HG02759 (cell line): Measurements from ENCODE around the gene MAN1C1.

Experiments used
- ATAC-seq: cut with Tn5 transposase; IDR thresholded peaks from one replicate; pipeline ENCODE4 v1.9.1; 2021; ENCODE audit warnings: mild to moderate bottlenecking, moderate library complexity; ENCODE audit not compliant: unreplicated experiment

The MAN1C1 gene

DNA sequence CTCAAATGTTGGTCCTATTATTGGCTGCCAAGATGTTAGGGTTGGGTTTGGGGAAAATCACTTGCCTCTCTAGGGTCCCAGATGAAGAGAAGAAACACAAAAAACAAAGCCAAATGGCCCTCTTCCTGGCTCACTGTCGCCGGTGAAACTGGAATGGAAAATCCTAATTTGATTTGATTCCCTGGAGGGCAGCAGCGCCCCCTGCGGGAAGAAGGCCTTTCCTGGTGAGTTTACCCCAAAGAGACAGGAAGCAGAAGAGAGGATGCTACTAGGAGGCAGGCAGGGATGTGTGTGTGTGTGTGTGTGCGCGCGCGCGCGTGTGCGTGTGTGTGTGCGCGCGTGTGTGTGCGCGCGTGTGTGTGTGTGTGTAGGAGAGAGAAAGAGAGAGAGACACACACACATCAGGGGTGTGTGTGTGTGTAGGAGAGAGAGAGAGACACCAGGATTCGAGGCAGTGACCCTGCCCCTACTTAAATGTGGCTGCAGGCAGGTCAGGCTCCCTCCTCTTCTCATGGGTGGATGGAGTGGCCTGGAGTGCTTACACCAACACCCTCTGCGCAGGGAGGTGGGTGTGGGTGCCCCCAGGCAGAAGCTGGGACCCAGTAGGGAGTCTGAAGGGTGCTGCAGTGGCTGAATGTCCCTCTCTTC lies 180.3 kb downstream of the MAN1C1 start:
- ATAC-seq, result no peak

- no peak for ATAC-seq
Observed at GRCh38 chr1:25797939-25798338, 181.3 kb downstream of the MAN1C1 start.

- no peak for ATAC-seq
Observed at GRCh38 chr1:25798666-25799351, 182.2 kb downstream of the MAN1C1 start.

- ATAC-seq, result no peak
Observed at GRCh38 chr1:25799352-25799934, 182.9 kb downstream of the MAN1C1 start.

DNA sequence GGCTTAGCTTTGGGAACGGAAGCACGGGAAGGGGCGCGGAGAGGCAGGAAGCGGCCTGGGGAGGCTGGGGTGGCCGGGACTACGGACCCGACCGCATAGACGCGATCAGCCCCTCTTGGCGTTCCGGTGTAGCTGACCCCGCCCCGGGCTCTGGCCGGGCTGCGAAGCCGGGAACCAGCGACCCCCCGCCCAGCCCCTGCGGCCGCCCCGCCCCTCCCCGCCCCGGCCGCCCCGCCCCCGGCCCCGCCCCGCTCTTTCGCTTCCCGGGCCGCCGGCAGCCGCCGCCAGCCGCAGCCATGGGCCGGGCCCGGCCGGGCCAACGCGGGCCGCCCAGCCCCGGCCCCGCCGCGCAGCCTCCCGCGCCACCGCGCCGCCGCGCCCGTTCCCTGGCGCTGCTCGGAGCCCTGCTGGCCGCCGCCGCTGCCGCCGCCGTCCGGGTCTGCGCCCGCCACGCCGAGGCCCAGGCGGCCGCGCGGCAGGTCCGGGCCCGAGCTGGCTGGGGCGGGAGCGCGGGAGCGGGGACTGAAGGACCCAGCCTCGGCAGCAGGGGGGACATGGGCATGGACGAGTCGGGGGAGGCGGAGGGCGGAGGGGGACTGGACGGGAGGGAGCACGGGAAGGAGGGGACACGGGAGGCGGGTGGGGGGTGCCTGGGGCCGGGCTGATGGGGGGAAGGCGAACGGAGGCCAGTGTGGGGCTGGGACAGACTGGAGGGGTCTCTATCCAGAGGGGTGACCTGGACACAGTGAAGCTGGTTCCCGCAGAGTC lies 183.5 kb downstream of the MAN1C1 start, which contains the start of gene SELENON:
TSS of gene SELENON (plus strand) at position 259 of the 768 bp plus-strand sequence. CDS start at position 297, 38 bp downstream.
- ATAC-seq, result no peak

- no peak for ATAC-seq
Observed at GRCh38 chr1:25800703-25801377, 184.2 kb downstream of the MAN1C1 start.

- peak; percentile 62 for ATAC-seq
Observed at GRCh38 chr1:25802915-25803314, 186.3 kb downstream of the MAN1C1 start.

DNA sequence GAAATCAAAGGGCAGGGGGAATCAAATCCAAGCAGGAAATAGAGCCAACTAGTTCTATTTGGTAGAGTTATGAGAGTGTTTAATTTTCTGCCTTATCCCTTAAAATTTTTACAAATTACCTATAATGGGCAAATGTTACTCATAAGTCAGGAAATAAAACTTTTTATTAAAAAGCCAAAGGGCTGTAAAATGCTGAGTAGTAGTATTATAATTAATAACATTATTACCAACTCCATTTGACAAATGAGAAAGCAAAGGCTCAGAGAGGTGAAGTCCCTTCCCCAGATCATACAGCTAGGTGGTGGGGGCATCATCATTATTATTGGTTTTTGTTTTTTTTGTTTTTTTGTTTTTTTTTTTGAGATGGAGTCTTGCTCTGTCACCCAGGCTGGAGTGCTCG lies 186.8 kb downstream of the MAN1C1 start:
- no peak for ATAC-seq

DNA sequence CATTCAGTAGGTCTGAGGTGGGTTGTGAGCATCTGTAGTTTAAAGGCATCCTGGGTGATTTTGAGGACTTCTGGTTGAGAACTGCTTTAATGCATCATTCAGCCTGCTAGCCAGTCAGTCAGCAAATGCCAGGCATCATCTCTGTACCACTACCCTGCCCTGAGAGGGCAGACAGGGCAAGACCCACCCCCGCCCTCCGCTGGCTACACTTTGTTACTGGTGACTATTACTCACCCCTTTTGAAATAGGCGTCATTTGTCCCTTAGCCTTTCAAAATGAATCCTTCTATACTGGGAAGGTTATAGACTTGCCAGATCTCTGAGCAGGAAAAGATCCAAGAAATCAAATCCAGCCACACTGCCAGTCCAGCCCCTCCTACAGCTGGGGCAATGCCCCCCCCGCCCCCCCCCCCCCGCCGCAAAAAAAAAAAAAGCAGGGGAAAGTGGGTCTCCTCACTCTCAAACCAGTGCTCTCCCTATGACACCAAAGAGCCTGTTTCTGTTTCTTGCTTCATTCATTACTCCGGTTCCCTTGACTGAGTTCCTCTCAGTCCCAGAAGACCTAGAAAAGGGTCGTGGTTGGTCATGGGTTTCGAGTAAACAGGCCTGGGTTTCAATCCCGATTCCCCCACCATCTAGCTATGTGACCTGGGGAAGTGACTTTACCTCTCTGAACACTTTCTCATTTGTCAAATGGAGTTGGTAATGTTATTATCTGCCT lies 187.8 kb downstream of the MAN1C1 start:
- ATAC-seq, result peak; percentile 38

GRCh38 chr1:25804964-25805862 lies 188.6 kb downstream of the MAN1C1 start:
- ATAC-seq, result no peak

GRCh38 chr1:25805863-25806225 lies 189.3 kb downstream of the MAN1C1 start:
- no peak for ATAC-seq

- no peak for ATAC-seq
Observed at GRCh38 chr1:25806418-25806817, 189.8 kb downstream of the MAN1C1 start.

DNA sequence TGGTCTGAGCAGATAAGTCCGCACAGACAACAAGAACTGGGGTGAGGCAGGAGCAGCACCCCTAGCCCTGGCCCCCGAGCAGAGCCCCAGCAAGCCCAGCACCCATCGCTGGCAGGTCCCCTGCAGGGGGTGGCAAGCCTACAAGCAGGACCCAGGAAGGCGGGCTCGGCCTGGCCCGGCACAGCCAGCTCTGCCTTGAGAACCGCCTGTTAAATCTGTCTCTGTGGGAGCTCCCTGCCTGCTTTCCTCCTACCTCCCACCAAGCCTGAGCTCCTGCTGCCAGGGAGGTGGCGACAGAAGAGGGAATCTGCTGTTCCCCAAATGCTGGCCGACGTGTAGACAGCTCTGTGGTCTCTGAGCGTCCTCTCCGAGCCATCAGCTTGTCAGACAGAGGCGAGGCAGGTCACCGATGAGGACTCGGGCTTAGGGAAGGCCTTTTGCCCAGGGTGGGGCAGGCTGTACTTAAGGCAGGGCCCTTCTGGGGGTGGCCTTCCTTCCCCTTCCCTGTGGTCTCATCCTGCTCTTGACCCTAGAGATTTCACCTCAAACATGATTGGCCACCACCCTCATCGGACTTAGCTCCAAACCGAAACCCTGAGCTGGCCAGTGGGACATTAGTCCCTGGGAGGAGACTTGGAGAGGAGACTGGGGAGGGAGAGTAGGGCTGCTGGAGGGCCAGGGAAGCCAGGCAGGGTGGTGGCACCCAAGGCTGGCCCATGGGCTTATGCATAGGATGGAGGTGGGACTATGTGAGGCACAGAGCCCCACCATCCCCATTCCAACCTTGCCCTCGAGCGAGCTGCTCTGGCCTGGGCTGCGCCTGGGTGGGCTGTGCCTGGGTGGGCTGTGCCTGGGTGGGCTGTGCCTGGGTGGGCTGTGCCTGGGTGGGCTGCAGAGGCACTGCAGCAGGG lies 191.1 kb downstream of the MAN1C1 start:
- ATAC-seq, result no peak

DNA sequence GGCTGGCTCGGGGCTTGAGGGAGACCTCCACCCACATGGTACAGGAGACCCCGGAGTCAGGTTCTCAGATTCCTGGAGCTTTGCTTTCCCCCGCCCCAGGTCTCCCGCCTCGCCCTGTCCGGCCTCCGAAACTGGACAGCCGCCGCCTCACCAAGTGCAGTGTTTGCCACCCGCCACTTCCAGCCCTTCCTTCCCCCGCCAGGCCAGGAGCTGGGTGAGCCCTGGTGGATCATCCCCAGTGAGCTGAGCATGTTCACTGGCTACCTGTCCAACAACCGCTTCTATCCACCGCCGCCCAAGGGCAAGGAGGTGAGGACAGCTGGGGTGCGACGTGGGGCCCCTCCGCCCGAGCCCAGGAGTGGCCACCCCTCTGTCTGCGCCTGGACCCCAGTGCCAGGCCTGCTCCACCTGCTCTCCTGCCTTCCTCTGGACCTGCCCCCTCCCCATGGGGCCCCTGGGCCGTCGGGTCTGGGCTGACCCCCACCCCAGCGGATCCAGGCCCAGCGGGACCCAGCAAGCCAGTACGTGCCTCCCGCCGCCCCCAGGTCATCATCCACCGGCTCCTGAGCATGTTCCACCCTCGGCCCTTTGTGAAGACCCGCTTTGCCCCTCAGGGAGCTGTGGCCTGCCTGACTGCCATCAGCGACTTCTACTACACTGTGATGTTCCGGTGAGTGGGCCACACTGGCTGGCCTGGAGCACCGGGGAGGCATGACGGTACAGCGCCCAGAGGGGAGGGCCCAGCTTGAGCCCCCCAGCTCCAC lies 192.1 kb downstream of the MAN1C1 start:
- ATAC-seq, result no peak

- ATAC-seq, result no peak
Observed at GRCh38 chr1:25809283-25809926, 192.8 kb downstream of the MAN1C1 start.

GRCh38 chr1:25809929-25810328 lies 193.3 kb downstream of the MAN1C1 start:
- ATAC-seq, result no peak
